HL-60 (cell line): ENCODE results near the gene GJA5.

Source experiments
- DNase-seq, 2 experiments: peaks; one replicate each; pipeline ENCODE4 v3.0.0-alpha.2; 2010 to 2020; ENCODE audit warnings: low read depth in 1 of 2, low spot score in 1 of 2
- H3K27ac ChIP-seq: fragments of 250-450 bp; sonication (Bioruptor Pico); replicated peaks from 2 replicates; pipeline ENCODE4 v1.5.1; 2020; ENCODE audit warnings: mild to moderate bottlenecking, moderate library complexity
- H3K27me3 ChIP-seq: fragments of 250-450 bp; sonication (Bioruptor Pico); 2 replicates; pipeline ENCODE4 v1.5.1; 2021; ENCODE audit warnings: mild to moderate bottlenecking, moderate library complexity; ENCODE audit not compliant: insufficient read depth, poor library complexity, severe bottlenecking
- H3K4me3 ChIP-seq: replicated peaks from 2 replicates; pipeline ENCODE4 v1.5.1; 2011; ENCODE audit warnings: mild to moderate bottlenecking, control low read depth, low read length; ENCODE audit not compliant: insufficient read depth
- GABPA ChIP-seq: IDR thresholded peaks from 2 replicates; pipeline ENCODE4 v1.6.1; 2012; ENCODE audit warnings: low read depth
- POLR2AphosphoS5 ChIP-seq: IDR thresholded peaks from 2 replicates; pipeline ENCODE4 v1.6.1; 2012; ENCODE audit warnings: low read depth
- SPI1 ChIP-seq: IDR thresholded peaks from 2 replicates; pipeline ENCODE4 v1.6.1; 2012; ENCODE audit warnings: low read depth, mild to moderate bottlenecking, borderline replicate concordance
- TF ChIP-seq, protein P1 (sequence below): IDR thresholded peaks from one replicate; pipeline ENCODE4 v1.5.1; 2011; ENCODE audit warnings: low read length, control low read depth, inconsistent platforms; ENCODE audit not compliant: insufficient read depth
- TF ChIP-seq, protein P2 (sequence below): IDR thresholded peaks from 2 replicates; pipeline ENCODE4 v1.6.1; 2012; ENCODE audit warnings: low read depth; ENCODE audit not compliant: insufficient replicate concordance

The GJA5 gene

DNA sequence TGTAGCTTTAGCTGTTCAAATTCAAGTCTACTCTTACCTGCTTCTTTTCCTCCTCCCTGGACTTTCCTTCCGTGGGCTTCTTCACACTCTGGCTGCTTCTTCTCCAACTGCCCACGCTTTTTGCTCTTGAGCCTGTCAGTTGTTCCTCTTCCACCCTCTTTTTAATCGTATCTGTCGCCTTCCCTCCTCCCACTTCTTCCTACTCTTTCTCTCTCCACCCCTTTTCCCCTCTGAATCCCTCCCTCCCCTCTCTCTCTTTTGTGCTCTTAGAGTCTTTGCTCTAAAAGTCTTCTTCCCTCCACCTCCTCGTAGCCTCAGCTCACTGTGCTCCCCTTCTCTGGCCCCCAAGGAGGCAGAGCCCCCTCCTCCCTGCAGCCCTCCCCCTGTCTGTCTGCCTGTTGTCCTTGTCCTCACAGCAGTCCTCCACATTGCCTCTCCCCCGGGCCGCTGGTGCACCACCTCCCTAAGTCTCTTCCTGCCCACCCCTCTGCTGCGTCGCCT lies 12.9 kb upstream of the GJA5 start:
- H3K4me3 ChIP-seq, result no peak overlapping the region
- TF ChIP-seq GABPA (no peak), POLR2AphosphoS5 (no peak), SPI1 (no peak)
- TF ChIP-seq, protein P1, sequence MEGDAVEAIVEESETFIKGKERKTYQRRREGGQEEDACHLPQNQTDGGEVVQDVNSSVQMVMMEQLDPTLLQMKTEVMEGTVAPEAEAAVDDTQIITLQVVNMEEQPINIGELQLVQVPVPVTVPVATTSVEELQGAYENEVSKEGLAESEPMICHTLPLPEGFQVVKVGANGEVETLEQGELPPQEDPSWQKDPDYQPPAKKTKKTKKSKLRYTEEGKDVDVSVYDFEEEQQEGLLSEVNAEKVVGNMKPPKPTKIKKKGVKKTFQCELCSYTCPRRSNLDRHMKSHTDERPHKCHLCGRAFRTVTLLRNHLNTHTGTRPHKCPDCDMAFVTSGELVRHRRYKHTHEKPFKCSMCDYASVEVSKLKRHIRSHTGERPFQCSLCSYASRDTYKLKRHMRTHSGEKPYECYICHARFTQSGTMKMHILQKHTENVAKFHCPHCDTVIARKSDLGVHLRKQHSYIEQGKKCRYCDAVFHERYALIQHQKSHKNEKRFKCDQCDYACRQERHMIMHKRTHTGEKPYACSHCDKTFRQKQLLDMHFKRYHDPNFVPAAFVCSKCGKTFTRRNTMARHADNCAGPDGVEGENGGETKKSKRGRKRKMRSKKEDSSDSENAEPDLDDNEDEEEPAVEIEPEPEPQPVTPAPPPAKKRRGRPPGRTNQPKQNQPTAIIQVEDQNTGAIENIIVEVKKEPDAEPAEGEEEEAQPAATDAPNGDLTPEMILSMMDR, result no peak
- TF ChIP-seq, protein P2, sequence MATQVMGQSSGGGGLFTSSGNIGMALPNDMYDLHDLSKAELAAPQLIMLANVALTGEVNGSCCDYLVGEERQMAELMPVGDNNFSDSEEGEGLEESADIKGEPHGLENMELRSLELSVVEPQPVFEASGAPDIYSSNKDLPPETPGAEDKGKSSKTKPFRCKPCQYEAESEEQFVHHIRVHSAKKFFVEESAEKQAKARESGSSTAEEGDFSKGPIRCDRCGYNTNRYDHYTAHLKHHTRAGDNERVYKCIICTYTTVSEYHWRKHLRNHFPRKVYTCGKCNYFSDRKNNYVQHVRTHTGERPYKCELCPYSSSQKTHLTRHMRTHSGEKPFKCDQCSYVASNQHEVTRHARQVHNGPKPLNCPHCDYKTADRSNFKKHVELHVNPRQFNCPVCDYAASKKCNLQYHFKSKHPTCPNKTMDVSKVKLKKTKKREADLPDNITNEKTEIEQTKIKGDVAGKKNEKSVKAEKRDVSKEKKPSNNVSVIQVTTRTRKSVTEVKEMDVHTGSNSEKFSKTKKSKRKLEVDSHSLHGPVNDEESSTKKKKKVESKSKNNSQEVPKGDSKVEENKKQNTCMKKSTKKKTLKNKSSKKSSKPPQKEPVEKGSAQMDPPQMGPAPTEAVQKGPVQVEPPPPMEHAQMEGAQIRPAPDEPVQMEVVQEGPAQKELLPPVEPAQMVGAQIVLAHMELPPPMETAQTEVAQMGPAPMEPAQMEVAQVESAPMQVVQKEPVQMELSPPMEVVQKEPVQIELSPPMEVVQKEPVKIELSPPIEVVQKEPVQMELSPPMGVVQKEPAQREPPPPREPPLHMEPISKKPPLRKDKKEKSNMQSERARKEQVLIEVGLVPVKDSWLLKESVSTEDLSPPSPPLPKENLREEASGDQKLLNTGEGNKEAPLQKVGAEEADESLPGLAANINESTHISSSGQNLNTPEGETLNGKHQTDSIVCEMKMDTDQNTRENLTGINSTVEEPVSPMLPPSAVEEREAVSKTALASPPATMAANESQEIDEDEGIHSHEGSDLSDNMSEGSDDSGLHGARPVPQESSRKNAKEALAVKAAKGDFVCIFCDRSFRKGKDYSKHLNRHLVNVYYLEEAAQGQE, result no peak
- H3K27ac ChIP-seq, result no peak overlapping the region
- peaks cover 3% of the 10 kb centered on the region for H3K27me3 ChIP-seq
- no peak for DNase-seq

DNA sequence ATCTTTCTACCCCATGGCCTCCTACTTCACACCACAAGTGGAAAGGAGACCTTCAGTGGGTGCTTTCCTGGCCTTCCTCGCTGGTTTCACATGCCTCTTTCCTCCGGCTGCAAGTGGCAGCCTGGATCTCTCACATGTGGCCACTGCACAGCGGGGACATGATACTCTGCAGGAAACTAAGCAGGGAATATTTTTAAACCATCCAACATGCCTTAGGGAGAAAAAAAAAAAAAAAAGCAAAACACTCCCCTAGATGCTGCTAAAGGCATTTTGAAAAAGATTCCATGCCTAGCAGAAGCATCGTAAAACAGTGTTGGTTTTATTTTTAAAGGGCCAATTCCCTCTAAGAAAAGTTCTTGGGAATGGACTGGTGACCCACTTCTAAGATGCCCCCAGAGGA lies 12.2 kb upstream of the GJA5 start:
- Histone ChIP-seq H3K27me3 (peaks cover 3% of the 10 kb centered on the region), H3K27ac (no peak overlapping the region), H3K4me3 (no peak overlapping the region)
- TF ChIP-seq GABPA, result no peak
- TF ChIP-seq, protein P1, result no peak
- TF ChIP-seq, protein P2, result no peak
- TF ChIP-seq SPI1, result no peak
- no peak for TF ChIP-seq POLR2AphosphoS5
- DNase-seq, result no peak

DNA sequence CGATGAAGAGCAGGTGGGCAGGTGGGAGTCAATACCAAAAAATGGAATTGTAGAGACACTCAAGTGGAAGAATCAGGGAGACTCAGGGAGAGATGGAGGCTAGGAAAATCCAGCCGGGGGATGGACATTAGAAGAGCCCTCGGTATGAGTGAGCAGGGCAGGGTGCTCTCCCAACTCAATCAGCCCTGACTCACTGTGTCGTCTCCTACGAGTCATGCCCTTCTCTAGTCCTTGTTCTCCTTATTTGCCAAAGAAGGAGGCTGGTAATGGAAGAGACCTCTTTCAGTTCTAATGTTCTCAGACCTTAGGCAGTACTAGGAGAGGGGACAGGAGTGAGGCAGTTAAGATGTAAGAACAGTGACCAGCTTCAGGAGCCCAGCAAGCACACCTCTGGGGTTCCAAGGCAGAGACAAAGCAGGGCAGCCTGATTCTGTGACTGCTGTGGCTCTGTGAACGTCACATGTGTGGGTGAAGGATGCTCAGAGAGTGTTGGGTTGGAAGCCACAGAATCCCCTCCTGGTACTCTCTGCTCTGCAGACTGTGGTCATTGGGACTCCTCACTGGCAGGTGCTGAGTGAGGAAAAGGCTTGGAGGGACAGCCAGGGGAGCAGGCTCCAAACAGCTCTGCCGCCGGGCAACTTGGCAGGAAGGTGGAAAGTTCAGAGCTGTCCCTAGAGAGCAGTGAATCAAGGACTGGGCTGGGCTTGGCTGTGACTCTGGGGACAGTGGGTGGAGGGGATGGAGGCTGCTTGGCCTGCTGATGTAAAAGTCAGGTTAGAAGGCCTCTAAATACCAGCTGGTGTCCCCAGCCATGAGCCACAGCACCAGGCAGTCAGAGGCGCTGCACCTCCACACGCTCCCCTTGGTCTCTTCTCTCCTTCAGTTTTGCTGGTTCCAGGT lies 11.1 kb upstream of the GJA5 start:
- Histone ChIP-seq H3K27me3 (peaks cover 3% of the 10 kb centered on the region), H3K4me3 (no peak overlapping the region), H3K27ac (no peak overlapping the region)
- TF ChIP-seq GABPA (no peak), POLR2AphosphoS5 (no peak), SPI1 (no peak)
- TF ChIP-seq, protein P2, result no peak
- TF ChIP-seq, protein P1, result no peak
- no peak for DNase-seq
